ENCODE measurements around the gene PMP22. TPM values are rescaled to one million over a fixed set of nuclear protein-coding genes. Genes with fewer than 3 reads are reported as not detected.

Gene PMP22
- total RNA-seq, 3 donors from 2014 or later: 16.7 to 149 (median 54.2) TPM

DNA sequence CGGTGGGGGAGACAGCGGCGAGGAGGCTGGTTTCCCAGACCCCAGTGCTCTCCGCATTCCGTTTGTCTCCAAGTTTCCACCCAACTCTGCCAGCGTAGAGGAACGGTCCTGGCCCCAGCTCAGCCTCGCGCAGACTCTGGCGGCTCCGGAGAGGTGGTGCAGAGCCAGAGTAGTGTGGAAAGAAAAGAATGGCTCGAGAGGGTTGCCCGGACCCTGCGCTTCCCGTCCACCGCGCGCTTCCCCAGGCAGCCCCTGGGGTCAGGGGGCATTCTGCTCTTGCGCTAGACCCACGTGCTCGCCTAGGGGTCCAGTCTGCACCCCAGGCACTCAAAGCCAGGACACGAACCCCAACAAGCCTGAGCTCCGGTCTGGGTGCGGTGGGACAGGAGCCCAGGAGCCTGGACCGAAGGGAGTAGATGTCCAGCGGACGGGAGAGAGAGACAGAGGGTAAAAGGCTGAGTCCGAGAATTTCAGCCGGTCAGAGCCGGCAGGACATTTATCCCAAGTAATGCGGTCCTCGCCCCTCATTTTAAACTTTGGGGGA lies 3.8 kb downstream of the PMP22 start:
- Histone ChIP-seq H3K4me1 (ENCODE audit: low read depth) (peaks cover 41% of the 10 kb centered on the region), H3K36me3 (ENCODE audit: low read depth) (no peaks in the 10 kb centered on the region), H3K4me3 (peak overlapping the region; percentile 21), H3K9me3 (no peaks in the 10 kb centered on the region)
- TF ChIP-seq, protein P1, sequence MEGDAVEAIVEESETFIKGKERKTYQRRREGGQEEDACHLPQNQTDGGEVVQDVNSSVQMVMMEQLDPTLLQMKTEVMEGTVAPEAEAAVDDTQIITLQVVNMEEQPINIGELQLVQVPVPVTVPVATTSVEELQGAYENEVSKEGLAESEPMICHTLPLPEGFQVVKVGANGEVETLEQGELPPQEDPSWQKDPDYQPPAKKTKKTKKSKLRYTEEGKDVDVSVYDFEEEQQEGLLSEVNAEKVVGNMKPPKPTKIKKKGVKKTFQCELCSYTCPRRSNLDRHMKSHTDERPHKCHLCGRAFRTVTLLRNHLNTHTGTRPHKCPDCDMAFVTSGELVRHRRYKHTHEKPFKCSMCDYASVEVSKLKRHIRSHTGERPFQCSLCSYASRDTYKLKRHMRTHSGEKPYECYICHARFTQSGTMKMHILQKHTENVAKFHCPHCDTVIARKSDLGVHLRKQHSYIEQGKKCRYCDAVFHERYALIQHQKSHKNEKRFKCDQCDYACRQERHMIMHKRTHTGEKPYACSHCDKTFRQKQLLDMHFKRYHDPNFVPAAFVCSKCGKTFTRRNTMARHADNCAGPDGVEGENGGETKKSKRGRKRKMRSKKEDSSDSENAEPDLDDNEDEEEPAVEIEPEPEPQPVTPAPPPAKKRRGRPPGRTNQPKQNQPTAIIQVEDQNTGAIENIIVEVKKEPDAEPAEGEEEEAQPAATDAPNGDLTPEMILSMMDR (IDR thresholded peaks at IDR 0.05): no peak
- intact Hi-C loops (cut with DNase I, micrococcal nuclease): loop anchor here (2.0 to 5.0 kb wide), 3 partner anchors 196 to 241 kb away; no protein-coding TSS in a partner anchor
- ATAC-seq (peak; percentile 17), DNase-seq (peak; percentile 38 to 66 (median 54))

DNA sequence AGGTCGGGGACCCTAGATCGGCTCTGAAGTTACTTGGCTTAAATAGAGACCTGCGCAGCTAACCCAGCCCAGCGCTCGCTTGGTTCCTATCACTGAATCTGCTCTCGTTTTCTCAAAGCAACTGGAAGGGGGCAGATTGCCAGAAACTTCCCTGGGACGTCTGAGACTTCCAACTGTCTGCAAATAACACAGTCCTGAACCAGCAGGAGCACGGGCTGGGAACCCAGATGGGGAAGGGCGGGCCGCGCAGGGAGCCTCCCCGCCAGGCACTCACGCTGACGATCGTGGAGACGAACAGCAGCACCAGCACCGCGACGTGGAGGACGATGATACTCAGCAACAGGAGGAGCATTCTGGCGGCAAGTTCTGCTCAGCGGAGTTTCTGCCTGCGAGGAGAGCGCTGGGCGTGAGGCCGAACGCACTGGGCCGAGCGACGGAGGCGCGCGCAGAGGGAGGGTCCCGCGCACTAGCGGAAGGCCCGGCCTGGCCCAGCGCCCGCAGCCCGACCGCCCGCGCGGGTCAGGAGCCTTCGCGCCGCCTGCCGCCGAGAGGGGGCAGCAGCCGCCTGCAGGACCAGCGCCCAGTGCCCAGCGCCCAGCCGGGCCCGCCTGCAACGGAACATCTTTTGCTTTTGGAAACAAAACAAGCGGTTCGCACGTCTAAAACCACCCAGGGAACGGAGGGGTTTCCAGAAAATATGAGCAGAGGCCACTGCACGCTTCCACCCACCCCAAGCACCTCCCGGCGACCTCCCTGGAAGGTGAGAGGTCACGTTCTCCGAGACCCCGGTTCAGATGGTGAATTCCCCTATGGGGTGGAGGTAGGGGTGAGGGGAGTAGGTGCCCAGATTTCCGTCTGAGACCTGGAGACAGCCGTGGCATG lies 4.5 kb downstream of the PMP22 start:
- peaks cover 41% of the 10 kb centered on the region for H3K4me1 ChIP-seq (ENCODE audit: low read depth)
- TF ChIP-seq, protein P1 (IDR thresholded peaks at IDR 0.05): peak; percentile 90
- peak; percentile 85 to 91 (median 86) for DNase-seq
- H3K4me3 ChIP-seq: peak overlapping the region; percentile 21
- intact Hi-C loops (cut with DNase I, micrococcal nuclease): loop anchor here (2.0 to 5.0 kb wide), 3 partner anchors 197 to 242 kb away; no protein-coding TSS in a partner anchor
- no peaks in the 10 kb centered on the region for H3K9me3 ChIP-seq
- no peaks in the 10 kb centered on the region for H3K36me3 ChIP-seq (ENCODE audit: low read depth)
- ATAC-seq: peak; percentile 75

DNA sequence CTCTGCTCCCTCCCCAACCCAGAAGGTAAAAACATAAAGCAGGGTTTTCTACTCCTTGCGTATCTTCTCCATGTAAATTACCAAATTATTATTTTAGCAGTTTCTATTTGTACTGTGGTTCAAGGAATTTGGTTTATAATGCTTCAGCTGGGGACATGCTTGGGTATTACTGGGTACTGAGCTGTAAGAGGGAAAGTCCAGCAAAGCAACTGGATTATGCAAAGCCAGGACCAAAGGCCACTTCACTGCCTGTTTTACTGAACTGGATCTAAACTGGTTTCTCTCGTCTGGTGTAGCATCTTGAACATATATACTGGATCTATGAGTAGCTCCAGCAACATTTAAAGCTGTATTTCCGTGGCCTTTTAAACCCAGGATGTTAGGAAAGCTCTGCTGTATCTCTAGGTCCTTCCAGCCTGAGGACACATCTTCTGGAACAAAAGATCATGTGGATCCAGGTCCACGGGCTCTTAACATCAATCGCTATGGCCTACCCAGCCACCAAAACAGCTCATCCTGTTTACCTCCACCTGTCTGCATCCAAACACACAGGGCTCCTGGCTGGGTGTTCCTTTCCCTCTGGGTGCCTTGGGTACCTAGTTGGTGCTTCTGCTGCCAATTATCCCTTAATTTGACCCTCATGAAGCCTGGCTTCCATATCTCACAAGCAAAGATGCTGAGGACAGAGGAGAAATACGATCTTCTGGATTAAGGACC lies 7.2 kb downstream of the PMP22 start:
- DNase-seq (no peak), ATAC-seq (no peak)
- no peaks in the 10 kb centered on the region for H3K36me3 ChIP-seq (ENCODE audit: low read depth)
- no peaks in the 10 kb centered on the region for H3K9me3 ChIP-seq
- peaks cover 19% of the 10 kb centered on the region for H3K4me1 ChIP-seq (ENCODE audit: low read depth)
- intact Hi-C loops (cut with DNase I, micrococcal nuclease): no loop called here
- no peak overlapping the region for H3K4me3 ChIP-seq
- TF ChIP-seq, protein P1 (IDR thresholded peaks at IDR 0.05): no peak

DNA sequence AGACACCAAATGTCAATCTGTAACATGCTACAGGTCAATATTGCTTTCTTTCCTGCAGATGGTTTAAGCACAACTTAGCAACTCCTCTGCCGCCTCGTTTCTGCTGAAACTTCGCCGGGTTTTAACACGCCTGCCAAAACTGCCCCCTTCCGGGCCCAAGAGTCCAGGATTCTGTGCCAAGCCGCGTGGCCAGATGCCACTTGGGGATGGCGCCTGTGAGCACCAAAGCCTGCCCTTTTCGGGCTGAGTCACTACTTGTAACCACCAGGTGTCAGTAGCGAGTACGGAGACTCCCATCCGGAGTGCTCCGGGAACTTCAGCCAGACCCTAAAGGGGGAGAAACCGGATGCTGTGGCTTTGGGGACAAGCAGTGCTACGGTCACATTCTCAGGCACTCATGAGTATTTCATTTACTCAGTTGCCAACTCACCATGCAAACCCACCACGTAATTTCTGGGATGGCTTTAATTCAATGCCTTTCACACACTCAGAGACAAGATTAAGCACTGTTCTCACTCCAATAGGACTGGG lies 7.8 kb downstream of the PMP22 start:
- ATAC-seq (peak; percentile 62), DNase-seq (peak; percentile 70 to 86 (median 71))
- H3K4me3 ChIP-seq: no peak overlapping the region
- no peaks in the 10 kb centered on the region for H3K9me3 ChIP-seq
- TF ChIP-seq, protein P1 (IDR thresholded peaks at IDR 0.05): peak; percentile 71
- no peaks in the 10 kb centered on the region for H3K36me3 ChIP-seq (ENCODE audit: low read depth)
- peaks cover 15% of the 10 kb centered on the region for H3K4me1 ChIP-seq (ENCODE audit: low read depth)
- intact Hi-C loops (cut with DNase I, micrococcal nuclease): no loop called here

DNA sequence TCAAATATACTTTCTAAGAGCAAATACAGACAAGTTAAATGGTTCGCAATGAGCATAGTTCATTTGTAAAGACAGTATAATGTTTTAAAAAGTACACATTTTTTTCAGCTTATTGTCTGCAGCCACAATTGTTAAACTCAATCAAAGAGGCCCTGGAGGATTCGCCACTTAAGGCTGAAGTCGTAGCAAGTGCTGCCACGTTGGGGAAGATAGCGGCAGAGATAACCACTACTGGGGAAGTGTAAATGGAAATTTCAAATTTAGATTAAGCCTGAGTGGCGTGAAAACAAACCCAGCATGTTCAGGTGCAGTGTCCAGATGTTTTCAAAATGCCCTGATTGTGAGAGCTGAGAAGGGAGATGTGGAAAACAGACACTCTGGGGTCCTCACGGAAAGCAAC lies 8.4 kb downstream of the PMP22 start:
- Histone ChIP-seq H3K4me3 (no peak overlapping the region), H3K36me3 (ENCODE audit: low read depth) (no peaks in the 10 kb centered on the region), H3K9me3 (no peaks in the 10 kb centered on the region), H3K4me1 (ENCODE audit: low read depth) (peaks cover 15% of the 10 kb centered on the region)
- TF ChIP-seq, protein P1 (IDR thresholded peaks at IDR 0.05): no peak
- intact Hi-C loops (cut with DNase I, micrococcal nuclease): no loop called here
- ATAC-seq (no peak), DNase-seq (no peak)
